Suprapubic skin (tissue), 3 donors: ENCODE results near the gene MUSTN1.

Experiments used
- CTCF ChIP-seq, 2 donors: fragments of 200-600 bp in 1 of 2; fragments of 450-650 bp in 1 of 2; sonication (generic) in 1 of 2; IDR thresholded peaks; one replicate each; pipeline ENCODE4 v1.5.1; 2016 to 2019; ENCODE audit warnings: antibody characterized with exemption in 2 of 2, mild to moderate bottlenecking in 1 of 2, moderate library complexity in 1 of 2
- POLR2AphosphoS5 ChIP-seq, 3 donors: sonication (generic); formaldehyde crosslinking; IDR thresholded peaks; one replicate each; pipeline ENCODE4 v1.6.1; 2017; ENCODE audit warnings: antibody characterized with exemption in 3 of 3

GRCh38 chr3:52848617-52849016, 13.8 kb upstream of the MUSTN1 start:
- no peak for TF ChIP-seq POLR2AphosphoS5 (IDR thresholded peaks at IDR 0.05)
- no peak for TF ChIP-seq CTCF (IDR thresholded peaks at IDR 0.05)
